NCI-H2171 treated with DMSO at 0.1 percent for 48 hours (cell line): ENCODE results near the gene KRTAP12-3.
"Not testable (repeated sequence)": the region's sequence is repeated elsewhere in the genome, so short reads cannot be mapped to it uniquely, and the experiment has no call there.

ENCODE experiments used
- DNase-seq: peaks from one replicate; lab custom pipeline; 2025; lab: John Stamatoyannopoulos, UW

KRTAP12-3 gene

GRCh38 chr21:44685050-44685449 is 27.3 kb downstream of the KRTAP12-3 start:
- not testable (repeated sequence) for DNase-seq

GRCh38 chr21:44686000-44686781 is 28.5 kb downstream of the KRTAP12-3 start:
- no peak for DNase-seq

- peak; percentile 74 for DNase-seq
These were observed 29.3 kb downstream of the KRTAP12-3 start for GRCh38 chr21:44686843-44687561.

GRCh38 chr21:44687671-44688070 is 29.9 kb downstream of the KRTAP12-3 start:
- peak; percentile 88 for DNase-seq

- DNase-seq, result not testable (repeated sequence)
These were observed 32.0 kb downstream of the KRTAP12-3 start for GRCh38 chr21:44689740-44690139.

- no peak for DNase-seq
These were observed 34.0 kb downstream of the KRTAP12-3 start for GRCh38 chr21:44691686-44692085.

- no peak for DNase-seq
These were observed 35.2 kb downstream of the KRTAP12-3 start for GRCh38 chr21:44692798-44693512.

- DNase-seq, result no peak
These were observed 37.0 kb downstream of the KRTAP12-3 start for GRCh38 chr21:44694776-44695175.

GRCh38 chr21:44695184-44695583 is 37.5 kb downstream of the KRTAP12-3 start:
- no peak for DNase-seq

- DNase-seq, result no peak
These were observed 37.9 kb downstream of the KRTAP12-3 start for GRCh38 chr21:44695641-44696040.

- DNase-seq, result no peak
These were observed 38.8 kb downstream of the KRTAP12-3 start for GRCh38 chr21:44696572-44696971.

GRCh38 chr21:44697172-44697810 is 39.6 kb downstream of the KRTAP12-3 start, which contains the start of gene KRTAP10-12:
Gene KRTAP10-12, plus strand, starts transcription at chr21:44697172. Its CDS starts 30 bp downstream, at chr21:44697202.
- not testable (repeated sequence) for DNase-seq

GRCh38 chr21:44697811-44698734 is 40.3 kb downstream of the KRTAP12-3 start:
- no peak for DNase-seq

GRCh38 chr21:44699502-44700001 is 41.8 kb downstream of the KRTAP12-3 start:
- no peak for DNase-seq

- DNase-seq, result no peak
These were observed 42.6 kb downstream of the KRTAP12-3 start for GRCh38 chr21:44700101-44701022.

GRCh38 chr21:44701023-44701400 is 43.3 kb downstream of the KRTAP12-3 start:
- peak; percentile 55 for DNase-seq

GRCh38 chr21:44701541-44701940 is 43.8 kb downstream of the KRTAP12-3 start:
- DNase-seq, result peak; percentile 90

GRCh38 chr21:44702111-44702972 is 44.6 kb downstream of the KRTAP12-3 start:
- DNase-seq, result peak; percentile 62
